ENCODE measurements around the gene SPATA12. TPM values are rescaled to one million over a fixed set of nuclear protein-coding genes. Genes with fewer than 3 reads are reported as not detected.

Gene SPATA12
- total RNA-seq, 1 experiment from 2014 or later: 0.10 TPM

DNA sequence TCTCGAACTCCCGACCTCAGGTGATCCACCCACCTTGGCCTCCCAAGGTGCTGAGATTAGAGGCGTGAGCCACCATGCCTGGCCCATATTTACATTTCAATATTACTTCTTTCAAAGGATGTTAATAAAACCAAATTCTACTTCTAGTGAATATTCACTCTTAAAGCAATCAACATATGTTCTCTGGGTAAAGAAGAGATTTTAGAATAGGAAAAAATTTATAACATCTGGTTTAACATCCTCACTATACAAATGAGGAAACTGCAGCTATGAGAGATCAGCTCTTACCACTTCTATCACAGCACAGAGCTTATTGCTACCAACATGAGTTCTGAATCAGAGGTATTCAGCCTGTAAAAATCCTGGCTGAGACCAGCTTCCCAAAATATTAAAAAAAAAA, 56.0 kb downstream of the SPATA12 start:
- no peak for TF ChIP-seq SIN3A (IDR thresholded peaks at IDR 0.05; ENCODE audit: borderline replicate concordance, insufficient read depth, low read depth, low read length)
- TF ChIP-seq POLR2AphosphoS5 (IDR thresholded peaks at IDR 0.05; ENCODE audit: low read depth, low read length): no peak
- TF ChIP-seq CTCF (IDR thresholded peaks at IDR 0.05): no peak
- TF ChIP-seq, protein P1, sequence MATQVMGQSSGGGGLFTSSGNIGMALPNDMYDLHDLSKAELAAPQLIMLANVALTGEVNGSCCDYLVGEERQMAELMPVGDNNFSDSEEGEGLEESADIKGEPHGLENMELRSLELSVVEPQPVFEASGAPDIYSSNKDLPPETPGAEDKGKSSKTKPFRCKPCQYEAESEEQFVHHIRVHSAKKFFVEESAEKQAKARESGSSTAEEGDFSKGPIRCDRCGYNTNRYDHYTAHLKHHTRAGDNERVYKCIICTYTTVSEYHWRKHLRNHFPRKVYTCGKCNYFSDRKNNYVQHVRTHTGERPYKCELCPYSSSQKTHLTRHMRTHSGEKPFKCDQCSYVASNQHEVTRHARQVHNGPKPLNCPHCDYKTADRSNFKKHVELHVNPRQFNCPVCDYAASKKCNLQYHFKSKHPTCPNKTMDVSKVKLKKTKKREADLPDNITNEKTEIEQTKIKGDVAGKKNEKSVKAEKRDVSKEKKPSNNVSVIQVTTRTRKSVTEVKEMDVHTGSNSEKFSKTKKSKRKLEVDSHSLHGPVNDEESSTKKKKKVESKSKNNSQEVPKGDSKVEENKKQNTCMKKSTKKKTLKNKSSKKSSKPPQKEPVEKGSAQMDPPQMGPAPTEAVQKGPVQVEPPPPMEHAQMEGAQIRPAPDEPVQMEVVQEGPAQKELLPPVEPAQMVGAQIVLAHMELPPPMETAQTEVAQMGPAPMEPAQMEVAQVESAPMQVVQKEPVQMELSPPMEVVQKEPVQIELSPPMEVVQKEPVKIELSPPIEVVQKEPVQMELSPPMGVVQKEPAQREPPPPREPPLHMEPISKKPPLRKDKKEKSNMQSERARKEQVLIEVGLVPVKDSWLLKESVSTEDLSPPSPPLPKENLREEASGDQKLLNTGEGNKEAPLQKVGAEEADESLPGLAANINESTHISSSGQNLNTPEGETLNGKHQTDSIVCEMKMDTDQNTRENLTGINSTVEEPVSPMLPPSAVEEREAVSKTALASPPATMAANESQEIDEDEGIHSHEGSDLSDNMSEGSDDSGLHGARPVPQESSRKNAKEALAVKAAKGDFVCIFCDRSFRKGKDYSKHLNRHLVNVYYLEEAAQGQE (IDR thresholded peaks at IDR 0.05; ENCODE audit: insufficient read depth in 1 of 2, low read depth in 2 of 2, low read length in 1 of 2): no peak
- no peak for TF ChIP-seq TCF7L2 (IDR thresholded peaks at IDR 0.05; ENCODE audit: low read depth, low read length)
- H3K4me1 ChIP-seq (ENCODE audit: control insufficient read depth, insufficient read depth, low read length): no peaks in the 10 kb centered on the region
- H3K27ac ChIP-seq (ENCODE audit: low read length): no peak overlapping the region
- ATAC-seq: no peak
- ChIA-PET POLR2A (interaction anchor here (0.6 kb wide), 1 partner anchor 352 kb away, joined by 3 read pairs; no protein-coding TSS in a partner anchor), CTCF (interaction anchor here (0.7 kb wide), 1 partner anchor 11 kb away, joined by 10 read pairs; no protein-coding TSS in a partner anchor)
- in situ Hi-C loops (cut with HindIII; ENCODE audit: low pct_unique_long_range_greater_than_20kb, low sequenced_read_pairs): no loop called here
- intact Hi-C loops (cut with micrococcal nuclease; ENCODE audit: unreplicated experiment): no loop called here
- no peak overlapping the region for H3K4me3 ChIP-seq (ENCODE audit: low read depth in 2 of 2, low read length in 2 of 2)
- H3K9me3 ChIP-seq (ENCODE audit: control insufficient read depth, insufficient read depth, low read depth, low read length): no peaks in the 10 kb centered on the region
- no peak for DNase-seq (ENCODE audit: low read depth, low spot score)
- H3K27me3 ChIP-seq (ENCODE audit: control insufficient read depth, insufficient read depth, low read length): no peaks in the 10 kb centered on the region
- H3K36me3 ChIP-seq (ENCODE audit: control insufficient read depth, insufficient read depth, low read length): no peaks in the 10 kb centered on the region
- BruUV-seq (replicated peaks): no TSS peak

DNA sequence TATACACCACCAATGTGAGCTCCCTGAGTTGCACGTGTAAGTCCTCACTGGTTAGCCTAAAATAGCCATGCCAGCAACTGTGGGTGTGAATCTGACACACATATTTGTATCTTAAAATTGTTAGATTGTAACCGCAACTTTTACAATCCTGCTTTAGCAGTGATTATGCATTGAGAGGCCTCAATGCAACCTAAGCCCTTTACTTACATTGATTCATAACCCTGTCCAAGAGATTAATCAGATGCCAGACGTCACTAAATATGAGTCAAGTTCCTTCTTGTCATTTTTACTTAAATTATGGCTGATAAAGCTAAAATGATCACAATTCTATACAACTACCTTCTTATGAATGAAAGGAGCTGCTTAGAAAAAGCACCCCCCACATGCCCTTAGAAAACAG, 57.8 kb downstream of the SPATA12 start:
- POLR2A ChIA-PET: no interaction called here
- Histone ChIP-seq H3K4me1 (ENCODE audit: control insufficient read depth, insufficient read depth, low read length) (no peaks in the 10 kb centered on the region), H3K4me3 (ENCODE audit: low read depth in 2 of 2, low read length in 2 of 2) (no peak overlapping the region), H3K36me3 (ENCODE audit: control insufficient read depth, insufficient read depth, low read length) (no peaks in the 10 kb centered on the region), H3K27ac (ENCODE audit: low read length) (no peak overlapping the region), H3K27me3 (ENCODE audit: control insufficient read depth, insufficient read depth, low read length) (no peaks in the 10 kb centered on the region), H3K9me3 (ENCODE audit: control insufficient read depth, insufficient read depth, low read depth, low read length) (no peaks in the 10 kb centered on the region)
- in situ Hi-C loops (cut with HindIII; ENCODE audit: low pct_unique_long_range_greater_than_20kb, low sequenced_read_pairs) (no loop called here), intact Hi-C loops (cut with micrococcal nuclease; ENCODE audit: unreplicated experiment) (no loop called here)
- BruUV-seq (replicated peaks): no TSS peak
- CTCF ChIA-PET: interaction anchor here (0.5 kb wide), 1 partner anchor 100 kb away, joined by 7 read pairs; no protein-coding TSS in a partner anchor
- TF ChIP-seq POLR2AphosphoS5 (IDR thresholded peaks at IDR 0.05; ENCODE audit: low read depth, low read length) (no peak), SIN3A (IDR thresholded peaks at IDR 0.05; ENCODE audit: borderline replicate concordance, insufficient read depth, low read depth, low read length) (no peak), CTCF (IDR thresholded peaks at IDR 0.05) (no peak), TCF7L2 (IDR thresholded peaks at IDR 0.05; ENCODE audit: low read depth, low read length) (no peak)
- TF ChIP-seq, protein P1 (IDR thresholded peaks at IDR 0.05; ENCODE audit: insufficient read depth in 1 of 2, low read depth in 2 of 2, low read length in 1 of 2): no peak
- ATAC-seq (no peak), DNase-seq (ENCODE audit: low read depth, low spot score) (no peak)

All from Panc1 (cell line).